Esophagus squamous epithelium (tissue), 4 donors: ENCODE data around the gene MAP4K3.

Experiments
- POLR2A ChIP-seq, 4 donors: fragments of 450-650 bp; IDR thresholded peaks; one replicate each; pipeline ENCODE4 v1.6.1; 2017; ENCODE audit warnings: antibody characterized with exemption in 4 of 4, mild to moderate bottlenecking in 4 of 4, moderate library complexity in 3 of 4
- TF ChIP-seq, protein P1 (sequence below), 6 experiments: fragments of 450-650 bp in 4 of 6; fragments of 200-600 bp in 2 of 6; sonication (generic) in 2 of 6; IDR thresholded peaks; one replicate each; pipeline ENCODE4 v1.5.1; 2016 to 2019; ENCODE audit warnings: antibody characterized with exemption in 6 of 6, mild to moderate bottlenecking in 4 of 6, moderate library complexity in 4 of 6

DNA sequence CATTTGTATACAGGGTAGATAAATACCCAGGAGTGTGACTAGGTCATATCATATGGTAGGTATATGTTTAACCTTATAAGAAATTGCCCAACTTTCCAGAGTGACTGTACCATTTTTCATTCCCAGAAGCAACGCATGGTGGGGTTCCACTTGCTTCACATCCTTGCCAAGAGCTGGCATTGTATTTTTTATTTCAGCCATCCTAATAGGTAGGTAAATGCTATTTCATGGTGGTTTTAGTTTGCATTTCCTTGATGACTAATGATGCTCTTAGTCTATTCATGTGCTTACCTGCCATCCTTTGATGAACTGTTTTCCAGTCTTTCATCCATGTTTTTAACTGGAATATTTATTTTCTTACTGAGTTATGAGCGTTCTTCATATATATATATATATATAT, 51.9 kb downstream of the MAP4K3 start:
- TF ChIP-seq POLR2A (IDR thresholded peaks at IDR 0.05), result no peak
- TF ChIP-seq, protein P1, sequence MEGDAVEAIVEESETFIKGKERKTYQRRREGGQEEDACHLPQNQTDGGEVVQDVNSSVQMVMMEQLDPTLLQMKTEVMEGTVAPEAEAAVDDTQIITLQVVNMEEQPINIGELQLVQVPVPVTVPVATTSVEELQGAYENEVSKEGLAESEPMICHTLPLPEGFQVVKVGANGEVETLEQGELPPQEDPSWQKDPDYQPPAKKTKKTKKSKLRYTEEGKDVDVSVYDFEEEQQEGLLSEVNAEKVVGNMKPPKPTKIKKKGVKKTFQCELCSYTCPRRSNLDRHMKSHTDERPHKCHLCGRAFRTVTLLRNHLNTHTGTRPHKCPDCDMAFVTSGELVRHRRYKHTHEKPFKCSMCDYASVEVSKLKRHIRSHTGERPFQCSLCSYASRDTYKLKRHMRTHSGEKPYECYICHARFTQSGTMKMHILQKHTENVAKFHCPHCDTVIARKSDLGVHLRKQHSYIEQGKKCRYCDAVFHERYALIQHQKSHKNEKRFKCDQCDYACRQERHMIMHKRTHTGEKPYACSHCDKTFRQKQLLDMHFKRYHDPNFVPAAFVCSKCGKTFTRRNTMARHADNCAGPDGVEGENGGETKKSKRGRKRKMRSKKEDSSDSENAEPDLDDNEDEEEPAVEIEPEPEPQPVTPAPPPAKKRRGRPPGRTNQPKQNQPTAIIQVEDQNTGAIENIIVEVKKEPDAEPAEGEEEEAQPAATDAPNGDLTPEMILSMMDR (IDR thresholded peaks at IDR 0.05), result no peak
